ENCODE results near the gene ACAP3.

Gene ACAP3

GRCh38 chr1:1259540-1259939 is 48.2 kb downstream of the ACAP3 start:
- TF ChIP-seq Cebpa-rat (IDR thresholded peaks at IDR 0.05): no peak
- peak overlapping the region in 2 of 10 experiments; percentile 7 to 22; a peak in 2 of 20 replicates for H3K4me3 ChIP-seq
- peak overlapping the region; percentile 6 to 68 (median 52); a peak in 19 of 22 replicates for H3K9ac ChIP-seq
- H4K20me1 ChIP-seq: peaks cover 72 to 99% (median 95%) of the 10 kb centered on the region in 11 experiments
- peak overlapping the region; percentile 61 to 98 (median 90) for H3K4me2 ChIP-seq
- no peaks in the 10 kb centered on the region for H3K27me3 ChIP-seq
- peaks cover 87 to 99% (median 95%) of the 10 kb centered on the region in 10 experiments for H3K4me1 ChIP-seq
- H3K27ac ChIP-seq: peak overlapping the region; percentile 1 to 78 (median 67); a peak in 20 of 22 replicates
- H3K9me3 ChIP-seq (replicated peaks in 1 of 11): peaks cover 0 to 4% (median 0%) of the 10 kb centered on the region in 11 experiments; a peak in 2 of 22 replicates
- H3K36me3 ChIP-seq: peaks cover 44 to 71% (median 65%) of the 10 kb centered on the region in 11 experiments

GRCh38 chr1:1259119-1259488 is 48.6 kb downstream of the ACAP3 start:
- Histone ChIP-seq H3K4me3 (no peak overlapping the region), H3K4me2 (peak overlapping the region; percentile 61 to 98 (median 90)), H4K20me1 (peaks cover 72 to 99% (median 95%) of the 10 kb centered on the region in 11 experiments), H3K9me3 (replicated peaks in 1 of 11) (peaks cover 0 to 4% (median 0%) of the 10 kb centered on the region in 11 experiments; a peak in 2 of 22 replicates), H3K4me1 (peaks cover 91 to 99% (median 96%) of the 10 kb centered on the region in 10 experiments), H3K9ac (peak overlapping the region in 5 of 11 experiments; percentile 49 to 64 (median 63); a peak in 7 of 22 replicates), H3K27me3 (no peaks in the 10 kb centered on the region), H3K36me3 (peaks cover 44 to 71% (median 65%) of the 10 kb centered on the region in 11 experiments), H3K27ac (peak overlapping the region in 5 of 11 experiments; percentile 59 to 78 (median 70); a peak in 7 of 22 replicates)
- no peak for TF ChIP-seq Cebpa-rat (IDR thresholded peaks at IDR 0.05)

- Histone ChIP-seq H3K36me3 (peaks cover 40 to 71% (median 63%) of the 10 kb centered on the region in 11 experiments), H3K4me2 (peak overlapping the region; percentile 49 to 98 (median 87)), H4K20me1 (peaks cover 75 to 99% (median 94%) of the 10 kb centered on the region in 11 experiments), H3K9ac (no peak overlapping the region; a peak in 1 of 22 replicates), H3K27me3 (no peaks in the 10 kb centered on the region), H3K9me3 (replicated peaks in 1 of 11) (peaks cover 0 to 4% (median 0%) of the 10 kb centered on the region in 11 experiments; a peak in 2 of 22 replicates), H3K27ac (peak overlapping the region in 5 of 11 experiments; percentile 21 to 76 (median 66); a peak in 6 of 22 replicates), H3K4me3 (no peak overlapping the region), H3K4me1 (peaks cover 75 to 99% (median 96%) of the 10 kb centered on the region in 10 experiments)
- TF ChIP-seq Cebpa-rat (IDR thresholded peaks at IDR 0.05): no peak
These were observed 50.5 kb downstream of the ACAP3 start for GRCh38 chr1:1256956-1257871.

- peak overlapping the region in 3 of 10 experiments; percentile 2 to 23 (median 13); a peak in 4 of 20 replicates for H3K4me3 ChIP-seq
These were observed 52.1 kb downstream of the ACAP3 start for GRCh38 chr1:1255611-1256010.

GRCh38 chr1:1255078-1255477 is 52.7 kb downstream of the ACAP3 start:
- H3K9ac ChIP-seq: peak overlapping the region in 10 of 11 experiments; percentile 2 to 75 (median 50); a peak in 17 of 22 replicates
- H3K4me3 ChIP-seq: peak overlapping the region in 3 of 10 experiments; percentile 2 to 23 (median 13); a peak in 3 of 20 replicates
- peaks cover 65 to 99% (median 96%) of the 10 kb centered on the region in 10 experiments for H3K4me1 ChIP-seq
- H3K27me3 ChIP-seq: no peaks in the 10 kb centered on the region
- TF ChIP-seq Cebpa-rat (IDR thresholded peaks at IDR 0.05): no peak
- peaks cover 66 to 97% (median 86%) of the 10 kb centered on the region in 11 experiments for H4K20me1 ChIP-seq
- H3K36me3 ChIP-seq: peaks cover 38 to 71% (median 62%) of the 10 kb centered on the region in 11 experiments
- H3K27ac ChIP-seq: peak overlapping the region in 8 of 11 experiments; percentile 40 to 76 (median 60); a peak in 16 of 22 replicates
- H3K4me2 ChIP-seq: peak overlapping the region; percentile 49 to 98 (median 83)
- peaks cover 0 to 4% (median 0%) of the 10 kb centered on the region in 11 experiments; a peak in 2 of 22 replicates for H3K9me3 ChIP-seq (replicated peaks in 1 of 11)

More at GRCh38 chr1:1255611-1256010, 52.1 kb downstream of the ACAP3 start:
- Histone ChIP-seq H3K27ac (peak overlapping the region in 8 of 11 experiments; percentile 40 to 76 (median 60); a peak in 16 of 22 replicates), H3K9ac (peak overlapping the region in 10 of 11 experiments; percentile 2 to 75 (median 50); a peak in 19 of 22 replicates), H3K9me3 (replicated peaks in 1 of 11) (peaks cover 0 to 4% (median 0%) of the 10 kb centered on the region in 11 experiments; a peak in 2 of 22 replicates), H3K4me1 (peaks cover 67 to 99% (median 96%) of the 10 kb centered on the region in 10 experiments), H4K20me1 (peaks cover 66 to 99% (median 86%) of the 10 kb centered on the region in 11 experiments), H3K36me3 (peaks cover 38 to 71% (median 62%) of the 10 kb centered on the region in 11 experiments), H3K4me2 (peak overlapping the region; percentile 49 to 98 (median 83)), H3K27me3 (no peaks in the 10 kb centered on the region)
- no peak for TF ChIP-seq Cebpa-rat (IDR thresholded peaks at IDR 0.05)

- peak overlapping the region; percentile 49 to 98 (median 83); a peak in 21 of 22 replicates for H3K4me2 ChIP-seq
- H3K36me3 ChIP-seq: peaks cover 38 to 70% (median 62%) of the 10 kb centered on the region in 11 experiments
- peaks cover 64 to 99% (median 95%) of the 10 kb centered on the region in 10 experiments for H3K4me1 ChIP-seq
- peak overlapping the region in 6 of 11 experiments; percentile 4 to 76 (median 69); a peak in 8 of 22 replicates for H3K27ac ChIP-seq
- H4K20me1 ChIP-seq: peaks cover 64 to 97% (median 83%) of the 10 kb centered on the region in 11 experiments
- H3K9ac ChIP-seq: peak overlapping the region in 7 of 11 experiments; percentile 2 to 75 (median 67); a peak in 10 of 22 replicates
- H3K27me3 ChIP-seq: no peaks in the 10 kb centered on the region
- 0 out of 20 replicates have a peak overlapping the region, but pooled peaks of 1 of the 10 experiments have one; percentile 23 for H3K4me3 ChIP-seq
- TF ChIP-seq Cebpa-rat (IDR thresholded peaks at IDR 0.05): no peak
- H3K9me3 ChIP-seq (replicated peaks in 1 of 11): peaks cover 0 to 4% (median 0%) of the 10 kb centered on the region in 11 experiments; a peak in 2 of 22 replicates
These were observed 53.1 kb downstream of the ACAP3 start for GRCh38 chr1:1254667-1254998.

GRCh38 chr1:1253972-1254666 is 53.6 kb downstream of the ACAP3 start:
- Histone ChIP-seq H3K9me3 (replicated peaks in 1 of 11) (peaks cover 0 to 4% (median 0%) of the 10 kb centered on the region in 11 experiments; a peak in 2 of 22 replicates), H3K27ac (peak overlapping the region in 5 of 11 experiments; percentile 4 to 76 (median 72); a peak in 4 of 22 replicates), H3K36me3 (peaks cover 38 to 65% (median 59%) of the 10 kb centered on the region in 11 experiments), H3K4me1 (peaks cover 61 to 97% (median 93%) of the 10 kb centered on the region in 10 experiments), H3K4me3 (no peak overlapping the region), H3K4me2 (peak overlapping the region in 10 of 11 experiments; percentile 56 to 98 (median 85); a peak in 16 of 22 replicates), H3K27me3 (no peaks in the 10 kb centered on the region), H4K20me1 (peaks cover 63 to 95% (median 79%) of the 10 kb centered on the region in 11 experiments), H3K9ac (peak overlapping the region in 5 of 11 experiments; percentile 6 to 75 (median 69); a peak in 7 of 22 replicates)
- TF ChIP-seq Cebpa-rat (IDR thresholded peaks at IDR 0.05): no peak

Measured in BLaER1 treated with 17β-estradiol and CSF1 and Interleukin-3, amounts not matched to agents 10 nM and 100 nM (cell line).